ENCODE results near the gene WFDC1. TPM values are rescaled to one million over a fixed set of nuclear protein-coding genes. Genes with fewer than 3 reads are reported as not detected.

The WFDC1 gene
- total and polyA plus RNA-seq, 2 experiments from 2014 or later, result 0.76 to 0.95 TPM

- TF ChIP-seq, protein P1, sequence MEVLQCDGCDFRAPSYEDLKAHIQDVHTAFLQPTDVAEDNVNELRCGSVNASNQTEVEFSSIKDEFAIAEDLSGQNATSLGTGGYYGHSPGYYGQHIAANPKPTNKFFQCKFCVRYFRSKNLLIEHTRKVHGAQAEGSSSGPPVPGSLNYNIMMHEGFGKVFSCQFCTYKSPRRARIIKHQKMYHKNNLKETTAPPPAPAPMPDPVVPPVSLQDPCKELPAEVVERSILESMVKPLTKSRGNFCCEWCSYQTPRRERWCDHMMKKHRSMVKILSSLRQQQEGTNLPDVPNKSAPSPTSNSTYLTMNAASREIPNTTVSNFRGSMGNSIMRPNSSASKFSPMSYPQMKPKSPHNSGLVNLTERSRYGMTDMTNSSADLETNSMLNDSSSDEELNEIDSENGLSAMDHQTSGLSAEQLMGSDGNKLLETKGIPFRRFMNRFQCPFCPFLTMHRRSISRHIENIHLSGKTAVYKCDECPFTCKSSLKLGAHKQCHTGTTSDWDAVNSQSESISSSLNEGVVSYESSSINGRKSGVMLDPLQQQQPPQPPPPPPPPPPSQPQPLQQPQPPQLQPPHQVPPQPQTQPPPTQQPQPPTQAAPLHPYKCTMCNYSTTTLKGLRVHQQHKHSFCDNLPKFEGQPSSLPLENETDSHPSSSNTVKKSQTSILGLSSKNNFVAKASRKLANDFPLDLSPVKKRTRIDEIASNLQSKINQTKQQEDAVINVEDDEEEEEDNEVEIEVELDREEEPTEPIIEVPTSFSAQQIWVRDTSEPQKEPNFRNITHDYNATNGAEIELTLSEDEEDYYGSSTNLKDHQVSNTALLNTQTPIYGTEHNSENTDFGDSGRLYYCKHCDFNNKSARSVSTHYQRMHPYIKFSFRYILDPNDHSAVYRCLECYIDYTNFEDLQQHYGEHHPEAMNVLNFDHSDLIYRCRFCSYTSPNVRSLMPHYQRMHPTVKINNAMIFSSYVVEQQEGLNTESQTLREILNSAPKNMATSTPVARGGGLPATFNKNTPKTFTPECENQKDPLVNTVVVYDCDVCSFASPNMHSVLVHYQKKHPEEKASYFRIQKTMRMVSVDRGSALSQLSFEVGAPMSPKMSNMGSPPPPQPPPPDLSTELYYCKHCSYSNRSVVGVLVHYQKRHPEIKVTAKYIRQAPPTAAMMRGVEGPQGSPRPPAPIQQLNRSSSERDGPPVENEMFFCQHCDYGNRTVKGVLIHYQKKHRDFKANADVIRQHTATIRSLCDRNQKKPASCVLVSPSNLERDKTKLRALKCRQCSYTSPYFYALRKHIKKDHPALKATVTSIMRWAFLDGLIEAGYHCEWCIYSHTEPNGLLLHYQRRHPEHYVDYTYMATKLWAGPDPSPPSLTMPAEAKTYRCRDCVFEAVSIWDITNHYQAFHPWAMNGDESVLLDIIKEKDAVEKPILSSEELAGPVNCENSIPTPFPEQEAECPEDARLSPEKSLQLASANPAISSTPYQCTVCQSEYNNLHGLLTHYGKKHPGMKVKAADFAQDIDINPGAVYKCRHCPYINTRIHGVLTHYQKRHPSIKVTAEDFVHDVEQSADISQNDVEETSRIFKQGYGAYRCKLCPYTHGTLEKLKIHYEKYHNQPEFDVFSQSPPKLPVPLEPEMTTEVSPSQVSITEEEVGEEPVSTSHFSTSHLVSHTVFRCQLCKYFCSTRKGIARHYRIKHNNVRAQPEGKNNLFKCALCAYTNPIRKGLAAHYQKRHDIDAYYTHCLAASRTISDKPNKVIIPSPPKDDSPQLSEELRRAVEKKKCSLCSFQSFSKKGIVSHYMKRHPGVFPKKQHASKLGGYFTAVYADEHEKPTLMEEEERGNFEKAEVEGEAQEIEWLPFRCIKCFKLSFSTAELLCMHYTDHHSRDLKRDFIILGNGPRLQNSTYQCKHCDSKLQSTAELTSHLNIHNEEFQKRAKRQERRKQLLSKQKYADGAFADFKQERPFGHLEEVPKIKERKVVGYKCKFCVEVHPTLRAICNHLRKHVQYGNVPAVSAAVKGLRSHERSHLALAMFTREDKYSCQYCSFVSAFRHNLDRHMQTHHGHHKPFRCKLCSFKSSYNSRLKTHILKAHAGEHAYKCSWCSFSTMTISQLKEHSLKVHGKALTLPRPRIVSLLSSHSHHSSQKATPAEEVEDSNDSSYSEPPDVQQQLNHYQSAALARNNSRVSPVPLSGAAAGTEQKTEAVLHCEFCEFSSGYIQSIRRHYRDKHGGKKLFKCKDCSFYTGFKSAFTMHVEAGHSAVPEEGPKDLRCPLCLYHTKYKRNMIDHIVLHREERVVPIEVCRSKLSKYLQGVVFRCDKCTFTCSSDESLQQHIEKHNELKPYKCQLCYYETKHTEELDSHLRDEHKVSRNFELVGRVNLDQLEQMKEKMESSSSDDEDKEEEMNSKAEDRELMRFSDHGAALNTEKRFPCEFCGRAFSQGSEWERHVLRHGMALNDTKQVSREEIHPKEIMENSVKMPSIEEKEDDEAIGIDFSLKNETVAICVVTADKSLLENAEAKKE (CRISPR knock-in tag; IDR thresholded peaks at IDR 0.05), result no peak
- TF ChIP-seq ZNF114 (CRISPR knock-in tag; IDR thresholded peaks at IDR 0.05), result no peak
- no peak for TF ChIP-seq POLR2AphosphoS5 (IDR thresholded peaks at IDR 0.05; ENCODE audit: low read depth)
- TF ChIP-seq CTCF (conservative IDR thresholded peaks at IDR 0.05; ENCODE audit: low read depth in 2 of 2), result no peak
Observed at GRCh38 chr16:84284154-84284722, 10.4 kb upstream of the WFDC1 start (continued).

DNA sequence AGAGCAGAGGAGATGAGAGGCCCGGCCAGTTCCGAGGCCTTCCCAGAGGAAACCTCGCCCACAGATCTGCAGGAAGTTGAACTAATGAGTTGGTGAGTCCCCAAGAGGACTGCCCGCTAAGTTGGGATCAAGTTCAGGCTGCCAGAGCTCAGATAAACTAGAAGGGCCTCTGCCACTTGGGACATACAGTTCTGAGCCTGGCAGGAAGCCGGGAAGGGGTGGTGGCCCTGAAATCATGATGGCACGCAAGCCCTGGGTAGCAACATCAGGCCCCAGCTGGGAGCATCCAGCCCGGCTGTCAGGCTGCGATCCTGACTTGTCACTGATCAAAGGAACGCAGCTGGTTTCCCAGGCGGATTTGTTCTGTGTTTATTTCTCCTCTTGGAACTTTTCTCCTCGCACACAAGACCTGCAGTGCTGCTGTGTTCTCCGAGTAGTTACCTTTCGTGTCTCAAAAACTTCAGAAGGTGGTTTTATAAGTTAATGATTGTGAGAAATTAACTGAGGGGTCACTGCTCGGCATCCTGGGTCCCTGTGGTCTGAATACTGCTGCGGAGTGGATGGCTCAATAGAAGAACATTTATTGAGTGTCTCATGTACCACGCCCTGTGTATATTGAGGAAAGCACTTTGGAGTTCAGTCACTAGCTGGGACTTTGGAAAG, 8.0 kb upstream of the WFDC1 start:
- Mint-ChIP-seq H3K9me3 (no peaks in the 10 kb centered on the region), H3K27ac (no peak overlapping the region)

More for the DNA sequence above, 8.0 kb upstream of the WFDC1 start:
- no peak for TF ChIP-seq EZH2 (IDR thresholded peaks at IDR 0.05; ENCODE audit: low read depth, unreplicated experiment)
- Histone ChIP-seq H3K27ac (ENCODE audit: low read depth) (no peak overlapping the region), H3K79me2 (replicated peaks; ENCODE audit: insufficient read depth) (no peaks in the 10 kb centered on the region), H4K20me1 (replicated peaks; ENCODE audit: insufficient read depth) (no peaks in the 10 kb centered on the region), H3K9me2 (ENCODE audit: insufficient read depth) (no peaks in the 10 kb centered on the region), H2AFZ (no peak overlapping the region), H3K4me1 (ENCODE audit: insufficient read depth) (peaks cover 19% of the 10 kb centered on the region; the same call in 1 of the 2 replicates), H3K27me3 (ENCODE audit: insufficient read depth) (no peaks in the 10 kb centered on the region), H3F3A (replicated peaks; ENCODE audit: low read depth) (no peaks in the 10 kb centered on the region), H3K4me3 (no peak overlapping the region), H3K4me2 (no peak overlapping the region), H3K36me3 (ENCODE audit: insufficient read depth) (no peaks in the 10 kb centered on the region)
- Mint-ChIP-seq H3K4me1 (peaks cover 24% of the 10 kb centered on the region), H3K4me3 (no peak overlapping the region), H3K36me3 (ENCODE audit: low read depth) (no peaks in the 10 kb centered on the region; the same call in 2 of the 3 replicates), H3K27me3 (ENCODE audit: insufficient read depth, low read depth, poor library complexity) (peaks cover 16% of the 10 kb centered on the region)
- DNase-seq (ENCODE audit: low spot score) (no peak), ATAC-seq (no peak)
